Subcutaneous preadipocyte (primary cell): ENCODE measurements around the gene C4A. TPM values are rescaled to one million over a fixed set of nuclear protein-coding genes. Genes with fewer than 3 reads are reported as not detected.

ENCODE experiments used
- small RNA-seq: library from RNA; depleted of rRNA; stranded (forward); fragments of <200 nt; gene quantifications from one replicate; pipeline ENCODE3, GENCODE V24; 2012
- total RNA-seq: library from RNA; depleted of rRNA; stranded (reverse); fragments of >200 nt; gene quantifications from 2 replicates; pipeline ENCODE4 v1.2.3, GENCODE V29; 2012

C4A gene
- 1.4 and 2.6 TPM in 2 replicates for total RNA-seq

GRCh38 chr6:31981744-31982143 is at the start of gene C4A:
C4A (plus strand) TSS chr6:31982057; CDS start chr6:31982108, 51 bp downstream.

GRCh38 chr6:31945507-31946369 is 36.1 kb upstream of the C4A start, which contains the start of gene CFB:
CFB (plus strand) TSS chr6:31946095; CDS start chr6:31946222, 127 bp downstream.

GRCh38 chr6:31958741-31959739 is 22.8 kb upstream of the C4A start, which contains the start of the genes NELFE and SKIC2:
NELFE (minus strand) TSS chr6:31958971; CDS start chr6:31958446, 525 bp downstream.
SKIC2 (plus strand) TSS chr6:31959175; CDS start chr6:31959193, 18 bp downstream.

GRCh38 chr6:31971993-31972708 is 9.7 kb upstream of the C4A start, which contains the start of gene DXO:
DXO (minus strand) TSS chr6:31972138; CDS start chr6:31971675, 463 bp downstream.

GRCh38 chr6:32014547-32014946 is 32.7 kb downstream of the C4A start, which contains the start of gene C4B:
C4B (plus strand) TSS chr6:32014795; CDS start chr6:32014846, 51 bp downstream.

GRCh38 chr6:32037598-32038524 is 56.0 kb downstream of the C4A start, which contains the start of gene CYP21A2:
CYP21A2 (plus strand) TSS chr6:32038415; CDS start chr6:32038423, 8 bp downstream.

Small RNAs within 50 kb of the gene (small RNA-seq; reads per million reads assigned to genes)
- not detected for gene AL645922.1

Other genes with a start within 250 kb of the C4A start
- 927 and 1,210 TPM in 2 replicates for gene CLIC1, start 245.5 kb upstream of the C4A start, total RNA-seq
- 16.9 and 29.1 TPM in 2 replicates for gene MSH5, start 242.1 kb upstream of the C4A start, total RNA-seq
- gene SAPCD1, start 219.4 kb upstream of the C4A start, total RNA-seq: 0.59 and 1.1 TPM in 2 replicates
- gene VWA7, start 204.7 kb upstream of the C4A start, total RNA-seq: under 0.01 and 0.98 TPM in 2 replicates
- gene VARS1, start 186.3 kb upstream of the C4A start, total RNA-seq: 88.6 and 117 TPM in 2 replicates
- 37.1 and 48.9 TPM in 2 replicates for gene LSM2, start 175.1 kb upstream of the C4A start, total RNA-seq
- 0.37 and 0.39 TPM in 2 replicates for gene HSPA1L, start 166.8 kb upstream of the C4A start, total RNA-seq
- 35.6 and 53.8 TPM in 2 replicates for gene HSPA1A, start 166.5 kb upstream of the C4A start, total RNA-seq
- 77.8 and 79.0 TPM in 2 replicates for gene HSPA1B, start 154.3 kb upstream of the C4A start, total RNA-seq
- gene NEU1, start 119.2 kb upstream of the C4A start, total RNA-seq: 55.9 and 56.1 TPM in 2 replicates
- gene SLC44A4, start 103.1 kb upstream of the C4A start, total RNA-seq: not detected in 2 replicates
- 43.4 and 50.4 TPM in 2 replicates for gene EHMT2, start 84.4 kb upstream of the C4A start, total RNA-seq
- 1.5 and 1.8 TPM in 2 replicates for gene ZBTB12, start 80.0 kb upstream of the C4A start, total RNA-seq
- 0.59 and 2.9 TPM in 2 replicates for gene C2, start 54.3 kb upstream of the C4A start, total RNA-seq
- 6.3 and 10.7 TPM in 2 replicates for gene CFB, start 36.0 kb upstream of the C4A start, total RNA-seq
- 97.9 and 114 TPM in 2 replicates for gene NELFE, start 23.1 kb upstream of the C4A start, total RNA-seq
- 55.5 and 55.7 TPM in 2 replicates for gene SKIC2, start 22.9 kb upstream of the C4A start, total RNA-seq
- 13.5 and 15.1 TPM in 2 replicates for gene DXO, start 9.9 kb upstream of the C4A start, total RNA-seq
- 1.4 and 1.5 TPM in 2 replicates for gene C4B, start 32.7 kb downstream of the C4A start, total RNA-seq
- gene CYP21A2, start 56.4 kb downstream of the C4A start, total RNA-seq: under 0.01 TPM in 1 of 2 replicates, not detected in the other
- 99.6 and 179 TPM in 2 replicates for gene TNXB, start 127.3 kb downstream of the C4A start, total RNA-seq
- 19.5 and 23.3 TPM in 2 replicates for gene ATF6B, start 146.2 kb downstream of the C4A start, total RNA-seq
- 6.6 and 7.3 TPM in 2 replicates for gene FKBPL, start 148.2 kb downstream of the C4A start, total RNA-seq
- gene PRRT1, start 169.9 kb downstream of the C4A start, total RNA-seq: under 0.01 and 0.20 TPM in 2 replicates
- 9.6 and 10.6 TPM in 2 replicates for gene PPT2, start 172.1 kb downstream of the C4A start, total RNA-seq
- 0.73 and 1.4 TPM in 2 replicates for gene EGFL8, start 182.5 kb downstream of the C4A start, total RNA-seq
- gene AGPAT1, start 194.0 kb downstream of the C4A start, total RNA-seq: 26.5 and 29.1 TPM in 2 replicates
- 15.1 and 18.8 TPM in 2 replicates for gene RNF5, start 196.3 kb downstream of the C4A start, total RNA-seq
- 0.20 and 1.1 TPM in 2 replicates for gene AGER, start 202.2 kb downstream of the C4A start, total RNA-seq
- 21.3 and 28.7 TPM in 2 replicates for gene PBX2, start 208.1 kb downstream of the C4A start, total RNA-seq
- 1.1 and 1.4 TPM in 2 replicates for gene GPSM3, start 210.6 kb downstream of the C4A start, total RNA-seq
- 0.59 and 0.73 TPM in 2 replicates for gene NOTCH4, start 242.0 kb downstream of the C4A start, total RNA-seq